GM12891 (cell line): ENCODE data around the gene CYBA.

Experiments used
- POLR2A ChIP-seq: IDR thresholded peaks from 2 replicates; pipeline ENCODE4 v1.6.1; 2011; ENCODE audit warnings: low read depth, low read length, control low read depth
- POLR2AphosphoS5 ChIP-seq: IDR thresholded peaks from 2 replicates; pipeline ENCODE4 v1.6.1; 2011; ENCODE audit warnings: low read depth, low read length, control low read depth
- SPI1 ChIP-seq: IDR thresholded peaks from 2 replicates; pipeline ENCODE4 v1.6.1; 2011; ENCODE audit warnings: low read depth, low read length, control low read depth

DNA sequence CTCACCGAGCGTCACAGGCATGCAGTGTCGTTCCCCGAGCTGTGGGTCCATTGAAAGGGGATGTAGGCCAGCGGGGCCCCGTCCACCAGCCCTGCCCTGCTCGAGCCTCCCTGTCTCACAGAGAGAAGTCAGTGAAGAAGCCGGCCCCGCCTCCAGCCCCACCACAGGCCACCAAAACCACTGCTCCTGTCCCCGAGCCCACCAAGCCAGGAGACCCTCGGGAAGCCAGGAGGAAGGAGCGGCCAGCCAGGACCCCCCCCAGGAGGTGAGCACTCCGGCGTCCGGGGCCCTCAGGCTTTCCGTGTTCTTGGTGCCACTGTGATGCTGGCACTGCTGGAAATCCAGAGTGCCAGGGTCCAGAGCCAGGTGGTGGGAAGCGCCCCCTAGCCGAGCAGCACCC is 26.4 kb downstream of the CYBA start:
- TF ChIP-seq SPI1: no peak
- no peak for TF ChIP-seq POLR2AphosphoS5
- TF ChIP-seq POLR2A: no peak
